GM18520 (cell line): ENCODE results near the gene DEFB129.
A peak's percentile ranks its signal among the peaks of the same experiment; 100 is the strongest.
"Not testable (repeated sequence)": the region's sequence is repeated elsewhere in the genome, so short reads cannot be mapped to it uniquely, and the experiment has no call there.

ENCODE experiments used
- ATAC-seq: cut with Tn5 transposase; IDR thresholded peaks from one replicate; pipeline ENCODE4 v1.9.1; 2021; ENCODE audit not compliant: unreplicated experiment

DEFB129 gene

GRCh38 chr20:252801-253200, 25.7 kb downstream of the DEFB129 start:
- ATAC-seq = no peak

GRCh38 chr20:253447-253846, 26.4 kb downstream of the DEFB129 start:
- not testable (repeated sequence) for ATAC-seq

- ATAC-seq = no peak
These were observed 30.4 kb downstream of the DEFB129 start, which contains the start of gene DEFB132 for GRCh38 chr20:257419-257818. DEFB132 (plus strand) TSS chr20:257724; CDS start chr20:257779, 55 bp downstream.

GRCh38 chr20:258269-258858, 31.3 kb downstream of the DEFB129 start:
- no peak for ATAC-seq

GRCh38 chr20:258963-259362, 31.9 kb downstream of the DEFB129 start:
- no peak for ATAC-seq

- no peak for ATAC-seq
These were observed 32.9 kb downstream of the DEFB129 start for GRCh38 chr20:259981-260380.

GRCh38 chr20:263701-264100, 36.6 kb downstream of the DEFB129 start:
- ATAC-seq = no peak

GRCh38 chr20:266596-267562, 39.8 kb downstream of the DEFB129 start:
- peak; percentile 87 for ATAC-seq

GRCh38 chr20:270517-270916, 43.5 kb downstream of the DEFB129 start:
- ATAC-seq = no peak

- ATAC-seq = no peak
These were observed 44.0 kb downstream of the DEFB129 start for GRCh38 chr20:271069-271468.

- ATAC-seq = no peak
These were observed 44.5 kb downstream of the DEFB129 start for GRCh38 chr20:271528-271927.

GRCh38 chr20:272718-273117, 45.7 kb downstream of the DEFB129 start:
- no peak for ATAC-seq

GRCh38 chr20:273884-274283, 46.8 kb downstream of the DEFB129 start:
- no peak for ATAC-seq

- no peak for ATAC-seq
These were observed 48.7 kb downstream of the DEFB129 start for GRCh38 chr20:275791-276190.

GRCh38 chr20:276620-277495, 49.8 kb downstream of the DEFB129 start:
- ATAC-seq = no peak

GRCh38 chr20:277496-277781, 50.4 kb downstream of the DEFB129 start:
- no peak for ATAC-seq

GRCh38 chr20:278181-278580, 51.1 kb downstream of the DEFB129 start:
- ATAC-seq = no peak

GRCh38 chr20:278607-279571, 51.8 kb downstream of the DEFB129 start:
- ATAC-seq = no peak
